ENCODE data around the gene MPO. TPM values are rescaled to one million over a fixed set of nuclear protein-coding genes. Genes with fewer than 3 reads are reported as not detected.

MPO gene
- total and polyA plus RNA-seq, 2 of the 4 experiments (the other 2 are of a cell fraction), result not detected

GRCh38 chr17:58267347-58268324 lies 13.1 kb downstream of the MPO start:
- no peaks in the 10 kb centered on the region for H3K9me1 ChIP-seq (ENCODE audit: insufficient read depth, low read length)
- TF ChIP-seq POLR2A (IDR thresholded peaks at IDR 0.05; ENCODE audit: low read depth, low read length) (no peak), MAZ (IDR thresholded peaks at IDR 0.05; ENCODE audit: borderline replicate concordance, low read depth, low read length) (no peak), SMC3 (IDR thresholded peaks at IDR 0.05; ENCODE audit: low read depth, low read length) (no peak), FOS (IDR thresholded peaks at IDR 0.05; ENCODE audit: low read depth, low read length) (no peak), RAD21 (IDR thresholded peaks at IDR 0.05; ENCODE audit: low read length) (no peak), CTCF (conservative IDR thresholded peaks at IDR 0.05; ENCODE audit: low read depth, low read length) (no peak), MAFK (IDR thresholded peaks at IDR 0.05; ENCODE audit: low read depth, low read length) (no peak), NFE2L2 (IDR thresholded peaks at IDR 0.05; ENCODE audit: low read depth, low read length) (no peak), RFX5 (IDR thresholded peaks at IDR 0.05; ENCODE audit: low read depth, low read length) (no peak), RCOR1 (IDR thresholded peaks at IDR 0.05; ENCODE audit: insufficient replicate concordance, low read length) (no peak), CEBPB (IDR thresholded peaks at IDR 0.05; ENCODE audit: low read depth, low read length) (no peak)
- TF ChIP-seq, protein P1, sequence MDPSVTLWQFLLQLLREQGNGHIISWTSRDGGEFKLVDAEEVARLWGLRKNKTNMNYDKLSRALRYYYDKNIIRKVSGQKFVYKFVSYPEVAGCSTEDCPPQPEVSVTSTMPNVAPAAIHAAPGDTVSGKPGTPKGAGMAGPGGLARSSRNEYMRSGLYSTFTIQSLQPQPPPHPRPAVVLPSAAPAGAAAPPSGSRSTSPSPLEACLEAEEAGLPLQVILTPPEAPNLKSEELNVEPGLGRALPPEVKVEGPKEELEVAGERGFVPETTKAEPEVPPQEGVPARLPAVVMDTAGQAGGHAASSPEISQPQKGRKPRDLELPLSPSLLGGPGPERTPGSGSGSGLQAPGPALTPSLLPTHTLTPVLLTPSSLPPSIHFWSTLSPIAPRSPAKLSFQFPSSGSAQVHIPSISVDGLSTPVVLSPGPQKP (IDR thresholded peaks at IDR 0.05; ENCODE audit: borderline replicate concordance, low read depth, low read length), result no peak
- H2BK15ac ChIP-seq (ENCODE audit: low read depth, low read length), result no peak overlapping the region
- H3K36me3 ChIP-seq (ENCODE audit: control insufficient read depth, insufficient read depth, low read length), result no peaks in the 10 kb centered on the region
- H3K4ac ChIP-seq (ENCODE audit: low read depth, low read length), result no peak overlapping the region
- CTCF ChIA-PET, result interaction anchor here (1.2 kb wide), 1 partner anchor 18 kb away, joined by 3 read pairs; no protein-coding TSS in a partner anchor
- H3K4me1 ChIP-seq (ENCODE audit: control insufficient read depth, insufficient read depth, low read length), result no peaks in the 10 kb centered on the region
- H2BK5ac ChIP-seq (ENCODE audit: low read depth, low read length, poor library complexity, severe bottlenecking), result no peak overlapping the region
- no peak overlapping the region for H3K23ac ChIP-seq (ENCODE audit: low read depth, low read length)
- H2AK9ac ChIP-seq (replicated peaks; ENCODE audit: low read depth, low read length, poor library complexity), result no peak overlapping the region
- no peak overlapping the region for H3K56ac ChIP-seq (ENCODE audit: extremely low read depth, insufficient read depth, low read length)
- no peak overlapping the region for H2BK120ac ChIP-seq (ENCODE audit: low read depth, low read length)
- H3K18ac ChIP-seq (ENCODE audit: low read depth, low read length), result no peak overlapping the region
- no peak overlapping the region for H3K4me2 ChIP-seq (ENCODE audit: low read depth, low read length)
- intact Hi-C loops (cut with micrococcal nuclease) (no loop called here), dilution Hi-C loops (cut with HindIII; ENCODE audit: low sequenced_read_pairs, unreplicated experiment) (no loop called here), in situ Hi-C loops (cut with MboI; ENCODE audit: low sequenced_read_pairs) (no loop called here)
- H3K14ac ChIP-seq (replicated peaks; ENCODE audit: low read depth, low read length), result no peak overlapping the region
- H3K79me1 ChIP-seq (ENCODE audit: low read depth in 1 of 2, low read length in 2 of 2), result no peaks in the 10 kb centered on the region
- no peak overlapping the region for H4K5ac ChIP-seq (ENCODE audit: low read depth, low read length)
- no peaks in the 10 kb centered on the region for H4K20me1 ChIP-seq (ENCODE audit: insufficient read depth, low read length)
- WGBS, 2 experiments (ENCODE audit: extremely low coverage in 2 of 2, insufficient read length in 1 of 2), result 66% methylated on average over 16 of the region's 22 CpGs; no CpG with 5 or more reads in 1 of the 2 experiments
- peaks cover 6% of the 10 kb centered on the region for H3K27me3 ChIP-seq (ENCODE audit: control insufficient read depth, insufficient read depth, low read length)
- POLR2A ChIA-PET (ENCODE audit: unreplicated experiment), result no interaction called here
- H2AFZ ChIP-seq (replicated peaks; ENCODE audit: low read length, poor library complexity), result no peak overlapping the region
- no peak overlapping the region for H4K8ac ChIP-seq (ENCODE audit: low read depth in 2 of 2, low read length in 2 of 2)
- no peak overlapping the region for H2BK20ac ChIP-seq (ENCODE audit: low read depth, low read length)
- ATAC-seq (ENCODE audit: low read depth) (no peak), DNase-seq (no peak)
- H4K91ac ChIP-seq (ENCODE audit: insufficient read depth, low read depth, low read length), result no peak overlapping the region
- no peak overlapping the region for H2AK5ac ChIP-seq (ENCODE audit: low read depth, low read length)
- H3K4me3 ChIP-seq (ENCODE audit: insufficient read depth, low read depth, low read length), result no peak overlapping the region
- no peak overlapping the region for H3K9ac ChIP-seq (ENCODE audit: low read depth, low read length)
- H3K9me3 ChIP-seq (ENCODE audit: control insufficient read depth, insufficient read depth, low read length), result no peaks in the 10 kb centered on the region
- H3K27ac ChIP-seq (ENCODE audit: insufficient read depth, low read length), result no peak overlapping the region
- no TSS peak for BruUV-seq (replicated peaks)
